Measurements from ENCODE around the gene KDM4C.

The KDM4C gene

GRCh38 chr9:7129391-7129790 lies 371.6 kb downstream of the KDM4C start:
- no peak for DNase-seq (ENCODE audit: low read depth in 4 of 4, low spot score in 1 of 4)

GRCh38 chr9:7130266-7130820 lies 372.6 kb downstream of the KDM4C start:
- DNase-seq (ENCODE audit: low read depth in 4 of 4, low spot score in 1 of 4): no peak

GRCh38 chr9:7132605-7133004 lies 374.8 kb downstream of the KDM4C start:
- no peak for DNase-seq (ENCODE audit: low read depth in 4 of 4, low spot score in 1 of 4)

GRCh38 chr9:7135735-7136134 lies 378.0 kb downstream of the KDM4C start:
- no peak for DNase-seq (ENCODE audit: low read depth in 4 of 4, low spot score in 1 of 4)

DNA sequence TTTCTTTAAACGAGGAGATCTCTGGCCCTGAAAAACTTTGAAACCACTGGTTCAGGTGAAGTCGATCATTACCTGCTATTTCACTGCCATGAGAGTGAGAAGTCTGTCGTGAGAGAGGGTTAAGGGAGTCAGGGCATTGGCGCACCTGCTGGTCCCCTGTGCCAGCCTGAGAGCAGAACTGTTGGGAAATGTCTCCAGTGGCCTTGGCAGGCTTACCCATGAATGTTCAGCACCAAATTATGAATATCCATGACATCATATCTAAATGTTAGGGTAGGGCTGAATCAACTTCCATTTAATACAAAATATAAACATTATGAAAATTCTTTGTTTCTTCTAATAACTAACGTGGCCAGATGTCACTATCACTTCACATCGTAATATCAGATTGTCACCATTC lies 379.3 kb downstream of the KDM4C start:
- no peak for DNase-seq (ENCODE audit: low read depth in 4 of 4, low spot score in 1 of 4)

GRCh38 chr9:7137571-7137970 lies 379.8 kb downstream of the KDM4C start:
- no peak for DNase-seq (ENCODE audit: low read depth in 4 of 4, low spot score in 1 of 4)

DNA sequence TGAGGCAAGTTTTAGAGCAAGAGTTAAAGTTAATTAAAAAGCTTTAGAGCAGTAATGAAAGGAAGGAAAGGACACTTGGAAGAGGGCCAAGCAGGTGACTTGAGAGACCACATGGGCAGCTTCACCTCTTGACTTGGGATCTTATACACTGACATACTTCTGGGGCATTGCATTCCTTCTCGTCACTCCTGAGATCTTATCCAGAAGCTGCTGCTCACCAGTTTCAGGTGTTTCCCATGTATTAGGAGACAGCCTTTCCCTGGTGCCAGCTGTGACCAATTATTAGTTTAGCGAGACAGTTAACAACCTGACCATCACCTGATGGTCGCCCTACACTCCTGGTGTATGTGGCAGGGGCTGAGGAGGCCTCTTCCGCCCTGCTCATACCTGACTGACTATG lies 382.1 kb downstream of the KDM4C start:
- no peak for DNase-seq (ENCODE audit: low read depth in 4 of 4, low spot score in 1 of 4)

DNA sequence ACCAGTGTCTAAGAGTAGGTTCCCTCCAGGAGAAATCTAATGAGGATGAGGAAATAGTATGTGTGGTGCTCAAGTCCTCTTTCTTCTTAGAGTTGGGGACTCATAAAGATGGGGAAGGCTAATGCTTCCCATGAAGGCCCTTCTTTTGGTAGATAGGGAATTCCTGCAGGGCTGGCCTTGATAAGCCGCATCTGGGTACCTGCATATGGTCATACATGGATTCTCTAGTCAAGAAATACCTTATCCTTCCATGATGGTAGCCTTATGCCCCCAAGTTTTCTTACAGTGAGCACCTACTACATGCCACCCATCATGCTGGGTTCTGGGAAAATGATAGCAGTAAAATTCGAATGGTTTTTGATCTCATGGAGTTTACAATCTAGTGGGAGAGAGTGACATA lies 382.6 kb downstream of the KDM4C start:
- no peak for DNase-seq (ENCODE audit: low read depth in 4 of 4, low spot score in 1 of 4)

DNA sequence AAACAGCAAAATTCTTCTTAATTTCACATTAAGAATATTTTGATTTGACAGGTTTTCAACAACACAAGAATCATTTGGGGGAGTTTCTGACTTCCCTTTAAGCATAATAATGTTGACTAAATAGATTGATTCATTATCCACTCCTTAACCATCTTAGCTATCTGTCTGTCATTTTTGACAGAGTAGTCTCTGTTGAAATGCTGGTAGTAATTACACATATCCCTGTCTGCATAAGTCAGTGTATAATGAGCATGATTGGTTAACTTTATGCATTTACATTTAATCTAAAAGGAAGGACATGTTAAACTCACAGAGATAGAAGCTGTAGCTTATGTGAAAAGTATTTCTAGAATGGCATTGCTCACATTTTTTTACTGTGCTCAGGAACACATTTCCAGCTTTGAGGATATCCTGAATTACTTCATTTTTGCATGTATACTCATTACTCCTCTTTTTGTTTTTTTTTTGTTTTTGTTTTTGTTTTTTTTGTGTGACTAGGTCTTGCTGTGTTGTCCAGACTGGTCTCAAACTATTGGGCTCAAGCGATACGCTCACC lies 385.9 kb downstream of the KDM4C start:
- no peak for DNase-seq (ENCODE audit: low read depth in 4 of 4, low spot score in 1 of 4)

DNA sequence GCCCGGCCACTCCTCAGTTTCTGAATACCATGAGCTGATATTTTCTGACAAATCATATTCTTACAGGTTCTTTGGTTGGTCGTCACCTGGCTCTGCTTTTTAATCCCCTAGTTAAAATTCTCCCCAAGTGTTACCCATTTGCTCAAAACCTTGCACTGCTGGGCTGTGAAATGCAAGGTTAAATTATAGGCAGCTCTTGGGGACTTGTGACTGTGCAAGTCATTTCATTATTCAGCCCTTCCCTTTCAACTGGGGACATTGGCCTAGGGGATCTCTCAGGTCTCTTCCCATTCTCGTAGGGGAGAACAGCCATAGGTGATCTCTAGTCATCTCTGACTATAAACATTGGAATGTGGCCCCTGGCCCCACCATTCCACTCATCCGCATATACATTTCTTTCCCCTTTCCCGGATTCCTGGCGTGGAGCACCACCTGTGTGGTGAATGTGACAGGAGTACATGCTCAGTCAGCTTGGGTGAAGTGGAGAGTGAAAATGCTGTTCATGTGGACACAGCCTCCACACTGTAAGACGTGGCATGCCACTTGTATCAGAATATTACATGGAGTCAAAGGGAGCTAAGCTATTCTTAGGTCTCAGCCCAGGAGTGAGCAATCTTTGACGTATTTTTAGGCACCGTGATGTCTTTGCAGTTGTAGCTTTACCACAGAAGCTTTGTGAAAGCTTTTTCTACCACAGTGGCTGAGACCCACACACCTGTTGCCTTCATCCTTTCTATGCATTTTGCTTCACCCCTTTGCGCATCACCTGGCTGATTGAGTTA lies 386.7 kb downstream of the KDM4C start:
- no peak for DNase-seq (ENCODE audit: low read depth in 4 of 4, low spot score in 1 of 4)

GRCh38 chr9:7145361-7146069 lies 387.7 kb downstream of the KDM4C start:
- DNase-seq (ENCODE audit: low read depth in 4 of 4, low spot score in 1 of 4): no peak

DNA sequence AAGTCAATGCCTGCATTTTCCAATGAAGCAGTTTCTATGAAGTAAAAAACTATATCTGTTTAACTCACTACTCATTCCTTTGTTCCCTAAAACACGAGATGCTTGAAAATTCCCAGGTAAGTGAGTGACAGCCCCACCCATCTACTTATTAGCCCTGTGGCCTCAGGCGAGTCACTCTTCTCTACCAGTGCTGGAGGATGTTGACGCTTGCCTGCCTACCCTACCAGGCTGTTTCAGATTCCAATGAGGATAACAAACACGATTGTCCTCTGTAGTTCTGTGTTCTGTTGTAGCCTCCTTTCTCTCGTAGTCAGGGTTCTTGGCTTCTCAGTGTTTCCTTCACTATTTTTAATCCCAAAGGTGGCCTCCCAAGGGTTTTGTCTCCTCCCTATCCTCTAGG lies 388.8 kb downstream of the KDM4C start:
- DNase-seq (ENCODE audit: low read depth in 4 of 4, low spot score in 1 of 4): no peak

- no peak for DNase-seq (ENCODE audit: low read depth in 4 of 4, low spot score in 1 of 4)
Observed at GRCh38 chr9:7147121-7148090, 389.6 kb downstream of the KDM4C start.

DNA sequence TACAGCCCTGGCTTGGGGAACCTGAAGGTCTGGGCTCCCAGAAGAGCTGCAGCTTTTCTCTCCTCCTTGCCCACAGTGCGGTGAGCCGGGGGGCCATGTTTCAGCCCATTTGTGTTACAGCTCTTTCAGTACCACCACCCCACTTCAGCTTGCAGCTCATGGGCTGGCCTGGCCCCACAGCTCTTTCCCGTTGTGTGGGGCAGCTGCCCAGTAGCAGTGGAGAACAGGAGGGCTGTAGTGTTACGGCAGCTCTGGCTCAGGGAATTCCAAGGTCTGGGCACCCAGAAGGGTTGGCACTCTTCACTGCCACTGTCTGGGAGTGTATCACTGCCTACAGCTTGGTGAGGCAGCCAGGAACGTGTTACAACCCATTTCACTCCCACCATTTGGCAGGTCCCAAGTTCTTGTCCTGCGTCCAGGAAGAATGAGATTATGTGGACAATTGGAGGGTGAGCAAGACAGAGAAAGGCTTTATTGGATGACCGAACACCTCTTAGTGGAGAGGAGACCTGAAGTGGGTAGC lies 390.5 kb downstream of the KDM4C start:
- no peak for DNase-seq (ENCODE audit: low read depth in 4 of 4, low spot score in 1 of 4)

GRCh38 chr9:7149258-7149657 lies 391.5 kb downstream of the KDM4C start:
- DNase-seq (ENCODE audit: low read depth in 4 of 4, low spot score in 1 of 4): no peak

GRCh38 chr9:7150153-7150890 lies 392.5 kb downstream of the KDM4C start:
- DNase-seq (ENCODE audit: low read depth in 4 of 4, low spot score in 1 of 4): no peak

DNA sequence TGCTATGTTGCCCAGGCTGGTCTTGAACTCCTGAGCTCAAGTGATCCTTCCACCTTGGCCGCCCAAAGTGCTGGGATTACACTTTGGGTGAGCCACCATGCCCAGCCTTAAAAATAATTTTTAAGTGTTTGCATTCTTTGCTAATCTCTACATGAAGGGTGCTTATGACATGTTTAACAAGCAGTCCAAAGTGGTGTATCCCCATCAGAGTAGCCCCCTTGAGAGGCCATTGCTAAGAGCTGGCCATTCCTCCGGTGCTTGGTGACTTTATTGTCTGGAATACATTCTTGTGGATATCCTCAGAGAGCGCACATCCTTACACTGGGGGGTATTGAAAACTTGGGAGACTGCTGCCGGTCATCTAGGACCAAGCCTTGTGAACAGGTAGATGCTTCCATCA lies 395.4 kb downstream of the KDM4C start:
- DNase-seq (ENCODE audit: low read depth in 4 of 4, low spot score in 1 of 4): no peak

DNA sequence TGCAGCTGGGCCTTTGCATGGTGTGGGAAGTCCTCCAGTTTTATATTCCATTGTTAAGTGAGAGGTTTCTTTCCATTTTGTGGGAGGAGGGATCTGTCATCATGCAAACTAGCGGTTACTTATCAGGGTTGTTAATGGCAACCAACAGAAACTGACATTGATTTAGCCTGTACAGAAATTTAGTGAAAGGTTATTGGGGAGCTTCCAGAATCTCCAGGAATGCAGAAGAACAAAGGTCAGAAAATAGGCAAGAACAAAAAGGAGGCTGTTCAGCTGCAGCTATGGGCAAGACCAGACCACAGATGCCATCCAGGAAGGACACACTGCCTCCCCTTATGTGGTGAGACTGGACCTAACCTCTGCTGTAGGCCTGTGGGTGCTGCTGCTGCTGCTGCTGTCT lies 395.8 kb downstream of the KDM4C start:
- no peak for DNase-seq (ENCODE audit: low read depth in 4 of 4, low spot score in 1 of 4)

GRCh38 chr9:7154003-7154619 lies 396.3 kb downstream of the KDM4C start:
- DNase-seq (ENCODE audit: low read depth in 4 of 4, low spot score in 1 of 4): no peak

DNA sequence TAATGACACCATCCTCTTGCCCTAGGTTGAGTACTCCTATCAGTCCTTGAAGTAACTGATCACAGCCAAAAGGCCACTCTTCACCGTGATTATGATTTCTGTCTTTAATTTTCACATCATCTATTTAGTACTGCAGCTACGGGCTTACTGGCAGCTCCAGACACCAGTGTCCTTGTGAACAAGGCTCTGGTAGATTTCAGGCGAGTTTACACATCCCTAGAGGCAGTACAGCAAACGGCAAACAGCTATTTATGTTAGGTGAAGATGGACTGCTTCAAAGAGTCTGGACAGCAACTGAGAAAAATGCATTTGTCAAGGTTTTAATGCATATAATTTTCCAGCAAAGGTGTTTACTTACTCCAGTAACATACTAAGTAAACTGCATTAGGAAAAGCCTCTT lies 396.9 kb downstream of the KDM4C start:
- DNase-seq (ENCODE audit: low read depth in 4 of 4, low spot score in 1 of 4): no peak

Measured in stimulated activated CD4-positive, alpha-beta T cell treated with anti-CD3 and anti-CD28 coated beads, Interleukin-1b, Interleukin-23, amount 100 ng/mL, for 24 hours (primary cell).